Natural killer cell treated with Interleukin-12 subunit alpha and Interleukin-12 subunit beta and Interleukin-15 and Interleukin-18, amount 100 ng/mL, for 72 hours (primary cell): Measurements from ENCODE around the gene ADARB2. TPM values are rescaled to one million over a fixed set of nuclear protein-coding genes. Genes with fewer than 3 reads are reported as not detected.
"Not testable (repeated sequence)": the region's sequence is repeated elsewhere in the genome, so short reads cannot be mapped to it uniquely, and the experiment has no call there.

Experiments used
- ATAC-seq, 2 donors: fragments of 150-1000 bp; cut with Tn5 transposase in 1 of 2; sonication (Bioruptor Pico), chemical (Tn5 transposase) in 1 of 2; 2 replicates each; pipeline ENCODE4 v1.10.0; 2021
- DNase-seq: peaks from one replicate; pipeline ENCODE4 v3.0.0; 2022; ENCODE audit warnings: low spot score
- H3K27ac Mint-ChIP-seq, 2 donors: 1 replicate in 1 of 2; 2 replicates in 1 of 2; pipeline ENCODE4 v1.8.0; 2022; ENCODE audit warnings: mixed read lengths in 2 of 2, mild to moderate bottlenecking in 1 of 2, moderate library complexity in 1 of 2
- H3K27me3 Mint-ChIP-seq, 2 donors: 1 replicate in 1 of 2; 2 replicates in 1 of 2; pipeline ENCODE4 v1.8.0; 2022; ENCODE audit warnings: mixed read lengths in 2 of 2
- H3K36me3 Mint-ChIP-seq: one replicate; pipeline ENCODE4 v1.8.0; 2022; ENCODE audit warnings: mixed read lengths
- H3K4me1 Mint-ChIP-seq, 2 donors: 1 replicate in 1 of 2; 2 replicates in 1 of 2; pipeline ENCODE4 v1.8.0; 2022; ENCODE audit warnings: low read depth in 2 of 2, mixed read lengths in 2 of 2, mild to moderate bottlenecking in 1 of 2
- H3K4me3 Mint-ChIP-seq: one replicate; pipeline ENCODE4 v1.8.0; 2022; ENCODE audit warnings: mixed read lengths
- H3K9me3 Mint-ChIP-seq: 2 replicates; pipeline ENCODE4 v1.8.0; 2022; ENCODE audit warnings: mixed read lengths
- total RNA-seq, 2 donors: library from RNA; stranded (reverse); gene quantifications; one replicate each; pipeline ENCODE4 v1.2.3, GENCODE V29; 2022

The ADARB2 gene
- total RNA-seq, 2 donors from 2014 or later = not detected

- DNase-seq (no peak), ATAC-seq (no peak)
- no peaks in the 10 kb centered on the region for H3K36me3 Mint-ChIP-seq
- no peaks in the 10 kb centered on the region for H3K4me1 Mint-ChIP-seq
- peaks cover 6 to 16% of the 10 kb centered on the region in 2 donors for H3K27me3 Mint-ChIP-seq
- no peak overlapping the region for H3K4me3 Mint-ChIP-seq
- no peak overlapping the region for H3K27ac Mint-ChIP-seq
- H3K9me3 Mint-ChIP-seq = no peaks in the 10 kb centered on the region
These were observed 334.4 kb downstream of the ADARB2 start for GRCh38 chr10:1402816-1403507.

GRCh38 chr10:1402016-1402770, 335.1 kb downstream of the ADARB2 start:
- Mint-ChIP-seq H3K27me3 (peaks cover 6 to 16% of the 10 kb centered on the region in 2 donors), H3K4me3 (no peak overlapping the region), H3K4me1 (no peaks in the 10 kb centered on the region), H3K27ac (no peak overlapping the region), H3K36me3 (no peaks in the 10 kb centered on the region), H3K9me3 (no peaks in the 10 kb centered on the region)
- no peak for DNase-seq
- ATAC-seq = no peak

- no peak overlapping the region for H3K27ac Mint-ChIP-seq
- H3K36me3 Mint-ChIP-seq = no peaks in the 10 kb centered on the region
- no peaks in the 10 kb centered on the region for H3K4me1 Mint-ChIP-seq
- no peak for DNase-seq
- no peak overlapping the region for H3K4me3 Mint-ChIP-seq
- peaks cover 6 to 16% of the 10 kb centered on the region in 2 donors for H3K27me3 Mint-ChIP-seq
- peak; percentile 11 to 13 for ATAC-seq
- no peaks in the 10 kb centered on the region for H3K9me3 Mint-ChIP-seq
These were observed 336.0 kb downstream of the ADARB2 start for GRCh38 chr10:1401071-1401965.

GRCh38 chr10:1400101-1401070, 336.9 kb downstream of the ADARB2 start:
- Mint-ChIP-seq H3K4me1 (no peaks in the 10 kb centered on the region), H3K36me3 (no peaks in the 10 kb centered on the region), H3K9me3 (no peaks in the 10 kb centered on the region), H3K4me3 (no peak overlapping the region), H3K27ac (no peak overlapping the region), H3K27me3 (peaks cover 2 to 9% of the 10 kb centered on the region in 2 donors)
- no peak for DNase-seq
- no peak for ATAC-seq

- Mint-ChIP-seq H3K4me3 (no peak overlapping the region), H3K36me3 (no peaks in the 10 kb centered on the region), H3K27me3 (peaks cover 2 to 9% of the 10 kb centered on the region in 2 donors), H3K27ac (no peak overlapping the region), H3K4me1 (no peaks in the 10 kb centered on the region), H3K9me3 (no peaks in the 10 kb centered on the region)
- ATAC-seq (no peak), DNase-seq (no peak)
These were observed 337.8 kb downstream of the ADARB2 start for GRCh38 chr10:1399431-1400100.

- Mint-ChIP-seq H3K4me3 (no peak overlapping the region), H3K27me3 (peaks cover 2 to 9% of the 10 kb centered on the region in 2 donors), H3K27ac (no peak overlapping the region), H3K36me3 (no peaks in the 10 kb centered on the region), H3K9me3 (no peaks in the 10 kb centered on the region), H3K4me1 (no peaks in the 10 kb centered on the region)
- no peak for DNase-seq
- no peak for ATAC-seq
These were observed 338.5 kb downstream of the ADARB2 start for GRCh38 chr10:1398626-1399410.

GRCh38 chr10:1398116-1398515, 339.2 kb downstream of the ADARB2 start:
- H3K4me1 Mint-ChIP-seq, H3K4me3 Mint-ChIP-seq, H3K9me3 Mint-ChIP-seq, ATAC-seq, H3K27me3 Mint-ChIP-seq, DNase-seq, H3K36me3 Mint-ChIP-seq, H3K27ac Mint-ChIP-seq: not testable (repeated sequence)

GRCh38 chr10:1396297-1396635, 341.1 kb downstream of the ADARB2 start:
- Mint-ChIP-seq H3K4me3 (no peak overlapping the region), H3K9me3 (no peaks in the 10 kb centered on the region), H3K4me1 (no peaks in the 10 kb centered on the region), H3K27me3 (peaks cover 2 to 9% of the 10 kb centered on the region in 2 donors), H3K36me3 (no peaks in the 10 kb centered on the region), H3K27ac (no peak overlapping the region)
- ATAC-seq = no peak
- no peak for DNase-seq

- H3K27me3 Mint-ChIP-seq = peaks cover 2 to 9% of the 10 kb centered on the region in 2 donors
- H3K36me3 Mint-ChIP-seq = no peaks in the 10 kb centered on the region
- peak in 1 of 2 donors; percentile 4 for ATAC-seq
- no peaks in the 10 kb centered on the region for H3K9me3 Mint-ChIP-seq
- H3K27ac Mint-ChIP-seq = no peak overlapping the region
- H3K4me3 Mint-ChIP-seq = no peak overlapping the region
- DNase-seq = no peak
- H3K4me1 Mint-ChIP-seq = no peaks in the 10 kb centered on the region
These were observed 341.6 kb downstream of the ADARB2 start for GRCh38 chr10:1395481-1396296.

GRCh38 chr10:1395025-1395480, 342.3 kb downstream of the ADARB2 start:
- Mint-ChIP-seq H3K9me3 (no peaks in the 10 kb centered on the region), H3K27ac (no peak overlapping the region), H3K4me1 (no peaks in the 10 kb centered on the region), H3K27me3 (peaks cover 2 to 9% of the 10 kb centered on the region in 2 donors), H3K4me3 (no peak overlapping the region), H3K36me3 (no peaks in the 10 kb centered on the region)
- DNase-seq (no peak), ATAC-seq (peak; percentile 21 to 38)

- no peak overlapping the region for H3K27ac Mint-ChIP-seq
- DNase-seq (no peak), ATAC-seq (peak in 1 of 2 donors; percentile 54)
- no peaks in the 10 kb centered on the region for H3K36me3 Mint-ChIP-seq
- no peak overlapping the region for H3K4me3 Mint-ChIP-seq
- no peaks in the 10 kb centered on the region for H3K4me1 Mint-ChIP-seq
- H3K9me3 Mint-ChIP-seq = no peaks in the 10 kb centered on the region
- H3K27me3 Mint-ChIP-seq = peaks cover 0 to 1% of the 10 kb centered on the region in 2 donors
These were observed 343.0 kb downstream of the ADARB2 start for GRCh38 chr10:1394155-1394912.
